GF-D8 (cell line): ENCODE results near the gene ESYT1.

Experiments used
- DNase-seq: peaks from one replicate; lab custom pipeline; 2025; lab: John Stamatoyannopoulos, UW

ESYT1 gene

GRCh38 chr12:56127888-56128669, at the start of gene ESYT1:
Gene ESYT1, plus strand, starts transcription at chr12:56128267. Its CDS starts 53 bp downstream, at chr12:56128320.
- peak; percentile 99 for DNase-seq

DNA sequence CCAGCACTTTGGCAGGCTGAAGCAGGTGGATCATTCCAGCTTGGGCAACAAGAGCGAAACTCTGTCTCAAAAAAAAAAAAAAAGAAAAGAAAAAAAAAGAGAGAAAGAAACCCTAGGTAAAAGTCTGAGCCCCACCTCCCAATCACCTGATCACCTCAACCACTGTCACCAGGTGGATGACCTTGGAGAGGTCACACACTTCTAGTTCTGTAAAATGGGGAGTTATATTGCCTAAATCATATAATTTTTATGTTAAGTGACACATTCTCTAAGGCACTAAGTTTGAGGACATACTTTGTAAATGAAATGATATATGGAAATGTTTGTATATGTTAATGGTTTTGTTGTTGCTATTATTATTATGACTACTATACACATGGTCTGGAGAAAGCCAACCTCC, 49.6 kb upstream of the ESYT1 start:
- DNase-seq: no peak

DNA sequence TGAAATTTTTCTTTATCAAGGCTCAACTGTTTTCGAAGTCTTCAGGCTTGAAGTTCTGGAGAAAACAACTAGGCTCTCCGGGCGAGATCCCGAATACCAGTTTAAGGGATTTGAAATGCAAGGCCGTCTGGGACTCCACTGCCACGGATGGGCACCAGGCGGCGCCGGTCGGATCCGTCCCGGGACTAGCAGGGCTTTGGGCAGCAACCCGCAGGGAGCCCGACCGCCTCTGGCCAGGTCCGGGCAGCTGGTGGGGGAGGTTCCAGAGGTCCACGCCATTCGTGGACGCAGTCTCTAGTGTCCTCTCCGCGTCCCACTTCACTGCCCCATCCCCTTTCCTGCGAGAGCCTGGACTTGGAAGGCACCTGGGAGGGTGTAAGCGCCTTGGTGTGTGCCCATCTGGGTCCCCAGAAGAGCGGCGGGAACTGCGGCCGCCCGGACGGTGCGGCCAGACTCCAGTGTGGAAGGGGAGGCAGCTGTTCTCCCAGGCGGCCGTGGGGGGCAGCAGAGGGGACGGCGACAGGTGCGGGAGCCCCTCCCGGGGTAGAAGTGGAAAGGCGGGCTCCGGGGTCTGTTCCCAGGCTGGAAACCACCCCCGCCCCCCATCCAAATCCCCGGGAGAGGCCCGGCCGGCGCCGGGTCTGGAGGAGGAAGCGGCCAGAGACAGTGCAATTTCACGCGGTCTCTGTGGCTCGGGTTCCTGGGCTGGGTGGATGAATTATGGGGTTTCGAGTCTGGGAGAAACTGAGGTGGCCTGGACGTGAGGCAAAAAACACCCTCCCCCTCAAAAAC, 48.9 kb upstream of the ESYT1 start:
- no peak for DNase-seq

- DNase-seq: no peak
Observed at GRCh38 chr12:56079723-56080555, 48.1 kb upstream of the ESYT1 start, which contains the start of gene ERBB3. Gene ERBB3, plus strand, starts transcription at chr12:56080165. Its CDS starts 136 bp downstream, at chr12:56080301.

- no peak for DNase-seq
Observed at GRCh38 chr12:56080556-56081138, 47.4 kb upstream of the ESYT1 start.

DNA sequence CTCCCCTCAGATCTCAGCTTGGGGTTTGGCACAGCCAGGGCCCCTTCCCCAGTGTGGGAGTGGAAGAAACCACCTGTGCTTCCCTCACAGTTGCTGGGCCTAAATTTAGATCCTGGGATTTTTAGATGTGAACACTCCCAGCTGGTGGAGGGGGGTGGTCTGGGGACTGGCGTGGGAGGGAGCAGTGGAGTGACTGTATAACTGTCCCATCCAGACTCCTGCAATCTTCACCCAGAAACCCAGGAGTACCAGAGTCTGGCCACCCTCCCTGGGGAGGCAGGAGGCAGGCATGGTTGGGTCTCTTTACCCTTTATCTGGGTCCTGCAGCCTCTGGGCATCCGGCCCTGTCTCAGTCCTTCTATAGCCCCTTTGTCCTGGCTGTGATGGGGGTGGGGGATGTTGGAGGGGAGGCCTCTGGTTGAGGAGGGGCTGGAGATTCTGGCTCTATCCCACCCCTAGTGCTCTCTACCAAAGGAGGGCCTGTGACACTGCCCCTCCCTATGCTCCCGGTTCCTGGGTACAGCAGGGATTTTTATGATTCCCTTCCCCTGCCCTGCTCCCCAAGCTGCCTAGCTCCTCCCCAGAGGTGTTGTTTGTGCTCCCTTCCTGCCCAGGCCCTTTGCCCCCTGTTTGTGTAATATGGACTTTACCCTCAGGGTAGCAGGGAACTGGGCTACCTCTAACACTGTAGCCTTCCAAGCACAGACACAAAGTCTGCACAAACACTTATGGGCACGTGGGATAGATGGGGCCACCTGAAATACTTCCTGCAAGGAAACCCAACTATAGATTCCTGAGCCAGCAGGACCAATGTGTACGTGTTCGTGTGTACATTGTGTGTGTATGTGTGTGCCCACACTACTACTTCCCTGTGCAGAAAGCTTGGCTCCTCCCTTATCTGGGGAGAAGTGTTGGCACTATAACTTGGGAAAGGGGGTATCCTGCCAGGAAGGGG, 46.4 kb upstream of the ESYT1 start:
- no peak for DNase-seq

DNA sequence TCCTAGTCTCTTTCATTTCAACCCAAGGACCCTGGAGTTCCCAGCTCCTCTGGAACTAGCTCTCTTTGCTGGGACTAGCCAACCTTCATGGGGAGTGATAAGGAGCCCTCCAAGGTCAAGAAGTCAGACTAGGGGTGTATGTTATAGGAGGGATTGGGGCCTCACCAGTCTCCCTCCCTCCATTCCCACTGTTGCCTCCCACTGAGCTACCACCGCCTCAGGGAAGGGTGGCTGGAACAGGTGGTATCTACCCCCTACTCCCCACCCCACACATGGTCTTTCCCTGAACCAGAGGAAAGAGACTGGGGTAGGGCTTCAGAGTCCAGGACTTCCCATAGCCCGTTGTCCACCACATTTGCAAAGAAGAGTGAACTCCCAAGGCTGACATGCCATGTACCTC, 45.7 kb upstream of the ESYT1 start:
- no peak for DNase-seq

GRCh38 chr12:56082967-56083366, 45.1 kb upstream of the ESYT1 start:
- no peak for DNase-seq

GRCh38 chr12:56084958-56085543, 43.0 kb upstream of the ESYT1 start:
- peak; percentile 4 for DNase-seq

GRCh38 chr12:56086096-56086495, 42.0 kb upstream of the ESYT1 start:
- no peak for DNase-seq

GRCh38 chr12:56086608-56087007, 41.5 kb upstream of the ESYT1 start:
- DNase-seq: no peak

- DNase-seq: no peak
Observed at GRCh38 chr12:56087220-56087619, 40.8 kb upstream of the ESYT1 start.

- no peak for DNase-seq
Observed at GRCh38 chr12:56097738-56098137, 30.3 kb upstream of the ESYT1 start.

GRCh38 chr12:56098592-56098991, 29.5 kb upstream of the ESYT1 start:
- DNase-seq: no peak

DNA sequence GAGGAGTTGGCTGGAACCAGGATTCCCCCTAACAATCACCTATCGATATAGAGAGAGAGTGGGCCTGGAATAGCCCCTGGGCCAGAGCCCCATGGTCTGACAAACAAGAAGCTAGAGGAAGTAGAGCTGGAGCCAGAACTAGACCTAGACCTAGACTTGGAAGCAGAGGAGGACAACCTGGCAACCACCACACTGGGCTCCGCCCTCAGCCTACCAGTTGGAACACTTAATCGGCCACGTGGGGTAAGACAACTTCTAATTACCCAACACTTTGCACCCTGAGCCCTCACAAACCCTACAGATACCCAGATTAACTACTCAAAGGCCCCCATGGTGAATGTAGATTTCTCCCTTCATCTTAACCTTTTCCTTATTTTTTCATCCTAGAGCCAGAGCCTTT, 28.3 kb upstream of the ESYT1 start:
- no peak for DNase-seq

DNA sequence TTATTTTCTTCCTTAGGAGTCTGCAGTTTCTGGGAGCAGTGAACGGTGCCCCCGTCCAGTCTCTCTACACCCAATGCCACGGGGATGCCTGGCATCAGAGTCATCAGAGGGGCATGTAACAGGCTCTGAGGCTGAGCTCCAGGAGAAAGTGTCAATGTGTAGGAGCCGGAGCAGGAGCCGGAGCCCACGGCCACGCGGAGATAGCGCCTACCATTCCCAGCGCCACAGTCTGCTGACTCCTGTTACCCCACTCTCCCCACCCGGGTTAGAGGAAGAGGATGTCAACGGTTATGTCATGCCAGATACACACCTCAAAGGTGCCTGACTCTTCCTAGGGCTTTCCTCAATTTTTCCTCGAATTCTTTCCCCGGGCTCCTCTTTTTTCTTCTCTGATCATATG, 27.0 kb upstream of the ESYT1 start:
- DNase-seq: no peak

GRCh38 chr12:56102683-56103065, 25.4 kb upstream of the ESYT1 start:
- no peak for DNase-seq

GRCh38 chr12:56103066-56103711, 24.9 kb upstream of the ESYT1 start:
- DNase-seq: no peak

GRCh38 chr12:56103823-56104108, 24.3 kb upstream of the ESYT1 start:
- no peak for DNase-seq
